Gastrocnemius medialis (tissue), 4 donors: ENCODE results near the gene GPM6B. TPM values are rescaled to one million over a fixed set of nuclear protein-coding genes. Genes with fewer than 3 reads are reported as not detected.
"Not testable (repeated sequence)": the region's sequence is repeated elsewhere in the genome, so short reads cannot be mapped to it uniquely, and the experiment has no call there.

ENCODE experiments used
- ATAC-seq, 2 donors: fragments of 150-250 bp; one replicate each; pipeline ENCODE4 v1.9.1; 2016
- DNase-seq, 2 donors: peaks; one replicate each; pipeline ENCODE4 v3.0.0-alpha.2; 2019
- H3K27ac ChIP-seq, 4 donors: fragments of 200-600 bp; sonication (generic); 1 replicate in 1 of 4; 2 replicates in 3 of 4; pipeline ENCODE4 v1.5.1; 2016 to 2018; ENCODE audit warnings: mild to moderate bottlenecking in 2 of 4, moderate library complexity in 1 of 4
- H3K27me3 ChIP-seq, 3 donors: fragments of 200-600 bp; sonication (generic) in 2 of 3; 1 replicate in 1 of 3; 2 replicates in 2 of 3; pipeline versions ENCODE4 v1.5.1 to v1.6.0; 2016 to 2019; ENCODE audit warnings: mild to moderate bottlenecking in 1 of 3, moderate library complexity in 1 of 3
- H3K36me3 ChIP-seq, 2 donors: fragments of 200-600 bp; sonication (generic) in 1 of 2; one replicate each; pipeline ENCODE4 v1.5.1; 2017 to 2018
- H3K4me1 ChIP-seq, 2 donors: fragments of 200-600 bp; sonication (generic) in 1 of 2; one replicate each; pipeline ENCODE4 v1.5.1; 2016 to 2017; ENCODE audit warnings: mild to moderate bottlenecking in 2 of 2
- H3K4me3 ChIP-seq, 4 donors: fragments of 200-600 bp; sonication (generic) in 3 of 4; 1 replicate in 1 of 4; 2 replicates in 3 of 4; pipeline ENCODE4 v1.5.1; 2016 to 2019; ENCODE audit warnings: mild to moderate bottlenecking in 2 of 4
- H3K9me3 ChIP-seq, 3 donors: fragments of 200-600 bp; sonication (generic) in 2 of 3; 1 replicate in 1 of 3; 2 replicates in 2 of 3; pipeline ENCODE4 v1.5.1; 2016 to 2019
- CTCF ChIP-seq, 5 experiments: fragments of 450-650 bp in 3 of 5; fragments of 200-600 bp in 2 of 5; sonication (generic) in 2 of 5; IDR thresholded peaks in 4 of 5; conservative IDR thresholded peaks in 1 of 5; 1 replicate in 4 of 5; 2 replicates in 1 of 5; pipeline ENCODE4 v1.5.1; 2016 to 2019; ENCODE audit warnings: antibody characterized with exemption in 5 of 5, mild to moderate bottlenecking in 3 of 5, moderate library complexity in 3 of 5
- POLR2A ChIP-seq, 2 donors: fragments of 450-650 bp; IDR thresholded peaks; one replicate each; pipeline ENCODE4 v1.6.1; 2017; ENCODE audit warnings: antibody characterized with exemption in 2 of 2, mild to moderate bottlenecking in 2 of 2, moderate library complexity in 2 of 2
- in situ Hi-C, 4 donors: fragments of 200-750 bp; cut with MboI; loops; one replicate each; pipeline versions ENCODE4 v1.15.0 to v1.8.0; 2017; ENCODE audit warnings: low sequenced_read_pairs in 4 of 4
- intact Hi-C: fragments of 100-400 bp; cut with DNase I; formaldehyde crosslinking; loops from one replicate; pipeline ENCODE4 v1.15.1; 2023; ENCODE audit warnings: low total_unique reads
- total RNA-seq, 4 donors: library from RNA; depleted of rRNA; stranded (reverse); fragments of >200 nt; gene quantifications; one replicate each; pipeline versions ENCODE4 v1.1.0 to v1.2.3, GENCODE V29; 2016

The GPM6B gene
- total RNA-seq, 4 donors from 2014 or later: 3.1 to 6.5 (median 3.6) TPM

- Histone ChIP-seq H3K4me1 (peaks cover 6 to 12% of the 10 kb centered on the region in 2 donors), H3K27ac (peak overlapping the region; percentile 90 to 93 (median 92)), H3K4me3 (peak overlapping the region; percentile 72 to 94 (median 82)), H3K9me3 (no peaks in the 10 kb centered on the region), H3K27me3 (no peaks in the 10 kb centered on the region), H3K36me3 (no peaks in the 10 kb centered on the region)
- TF ChIP-seq POLR2A (IDR thresholded peaks at IDR 0.05) (no peak), CTCF (IDR thresholded peaks at IDR 0.05 in 4 of 5, conservative IDR thresholded peaks at IDR 0.05 in 1 of 5) (no peak)
- in situ Hi-C loops: loop anchor here in 2 of 4 donors (10.0 to 25.0 kb wide), 2 partner anchors 79 to 304 kb away; partner anchors contain the start of genes TCEANC (in 2 of the 2) and GEMIN8 (in 1 of the 2)
- DNase-seq: no peak
- ATAC-seq: no peak
- intact Hi-C loops: no loop called here
These were observed 83.4 kb downstream of the GPM6B start for GRCh38 chrX:13733506-13733905.

- DNase-seq (no peak), ATAC-seq (no peak)
- Histone ChIP-seq H3K27ac (peak overlapping the region in 1 of 4 donors; percentile 25), H3K27me3 (no peaks in the 10 kb centered on the region), H3K36me3 (no peaks in the 10 kb centered on the region), H3K9me3 (no peaks in the 10 kb centered on the region), H3K4me3 (no peak overlapping the region), H3K4me1 (peaks cover 6 to 12% of the 10 kb centered on the region in 2 donors)
- intact Hi-C loops: no loop called here
- TF ChIP-seq CTCF (IDR thresholded peaks at IDR 0.05 in 4 of 5, conservative IDR thresholded peaks at IDR 0.05 in 1 of 5): no peak
- no peak for TF ChIP-seq POLR2A (IDR thresholded peaks at IDR 0.05)
- in situ Hi-C loops: loop anchor here in 2 of 4 donors (10.0 to 25.0 kb wide), 2 partner anchors 78 to 305 kb away; partner anchors contain the start of genes TCEANC (in 2 of the 2) and GEMIN8 (in 1 of the 2)
These were observed 84.4 kb downstream of the GPM6B start for GRCh38 chrX:13732246-13733067.

- H3K36me3 ChIP-seq, DNase-seq, intact Hi-C loops, H3K27ac ChIP-seq, H3K4me3 ChIP-seq, ATAC-seq, H3K27me3 ChIP-seq, H3K9me3 ChIP-seq: not testable (repeated sequence)
- in situ Hi-C loops: loop anchor here in 2 of 4 donors (10.0 to 25.0 kb wide), 2 partner anchors 76 to 307 kb away; partner anchors contain the start of genes TCEANC (in 2 of the 2) and GEMIN8 (in 1 of the 2)
- H3K4me1 ChIP-seq: peaks cover 2 to 10% of the 10 kb centered on the region in 2 donors
These were observed 86.4 kb downstream of the GPM6B start for GRCh38 chrX:13730523-13730922.

DNA sequence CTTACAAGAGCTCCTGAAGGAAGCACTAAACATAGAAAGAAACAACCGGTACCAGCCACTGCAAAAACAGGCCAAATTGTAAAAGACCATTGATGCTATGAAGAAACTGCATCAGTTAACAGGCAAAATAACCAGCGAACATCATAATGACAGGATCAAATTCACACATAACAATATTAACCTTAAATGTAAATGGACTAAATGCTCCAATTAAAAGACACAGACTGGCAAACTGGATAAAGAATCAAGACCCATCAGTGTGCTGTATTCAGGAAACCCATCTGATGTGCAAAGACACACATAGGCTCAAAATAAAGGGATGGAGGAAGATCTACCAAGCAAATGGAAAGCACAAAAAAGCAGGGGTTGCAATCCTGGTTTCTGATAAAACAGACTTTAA is 90.3 kb downstream of the GPM6B start:
- in situ Hi-C loops: loop anchor here in 1 of 4 donors (25.0 kb wide), 1 partner anchor 311 kb away; the partner anchor contains the start of gene GEMIN8
- H3K27me3 ChIP-seq, H3K4me3 ChIP-seq, ATAC-seq, H3K27ac ChIP-seq, H3K36me3 ChIP-seq, H3K4me1 ChIP-seq, H3K9me3 ChIP-seq, DNase-seq: not testable (repeated sequence)
- intact Hi-C loops: loop anchor here (10.0 kb wide), 1 partner anchor 1748 kb away; no protein-coding TSS in a partner anchor

GRCh38 chrX:13724878-13725277 is 92.0 kb downstream of the GPM6B start:
- H3K27me3 ChIP-seq, H3K4me3 ChIP-seq, H3K4me1 ChIP-seq, DNase-seq, H3K36me3 ChIP-seq, H3K9me3 ChIP-seq, H3K27ac ChIP-seq, ATAC-seq: not testable (repeated sequence)
- intact Hi-C loops (loop anchor here (10.0 kb wide), 1 partner anchor 1750 kb away; no protein-coding TSS in a partner anchor), in situ Hi-C loops (loop anchor here in 1 of 4 donors (25.0 kb wide), 1 partner anchor 312 kb away; the partner anchor contains the start of gene GEMIN8)
